ENCODE results near the gene SPATS2L. TPM values are rescaled to one million over a fixed set of nuclear protein-coding genes. Genes with fewer than 3 reads are reported as not detected.

Gene SPATS2L
- polyA plus RNA-seq, 1 of the 3 experiments (the other 2 are of a cell fraction), result 86.8 TPM

DNA sequence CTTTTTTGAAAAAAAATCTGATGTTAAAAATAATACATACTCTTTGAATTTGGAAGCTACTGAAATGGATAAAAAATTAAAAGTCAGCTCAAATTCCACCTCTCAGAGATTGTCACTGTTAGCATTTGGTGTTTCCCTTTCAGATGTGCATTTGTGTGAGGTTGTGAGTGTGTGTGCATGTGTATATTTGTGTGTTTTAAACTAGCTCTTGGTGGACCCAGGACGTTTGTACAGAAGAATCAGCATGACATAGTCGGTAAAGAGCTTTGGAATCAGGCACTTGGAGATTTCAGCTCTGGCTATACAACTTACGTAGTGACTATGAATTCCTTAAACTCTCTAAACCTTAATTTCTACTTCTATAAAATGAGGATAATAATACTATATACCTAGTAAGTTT is 14.5 kb downstream of the SPATS2L start:
- Histone ChIP-seq H3F3A (replicated peaks; ENCODE audit: insufficient read depth) (peaks cover 10% of the 10 kb centered on the region), H3K4me2 (no peak overlapping the region), H3K27ac (ENCODE audit: low read depth in 2 of 2, low read length in 1 of 2) (no peak overlapping the region), H3K27me3 (ENCODE audit: insufficient read depth) (no peaks in the 10 kb centered on the region), H3K36me3 (replicated peaks in 1 of 2; ENCODE audit: control insufficient read depth in 1 of 2, insufficient read depth in 2 of 2, low read length in 1 of 2) (peaks cover 0 to 2% of the 10 kb centered on the region in 2 experiments), H3K4me1 (ENCODE audit: control insufficient read depth in 1 of 2, insufficient read depth in 2 of 2, low read depth in 1 of 2, low read length in 1 of 2) (peaks cover 0 to 22% of the 10 kb centered on the region in 2 experiments; a peak in 3 of 4 replicates), H4K20me1 (ENCODE audit: insufficient read depth) (peaks cover 53% of the 10 kb centered on the region), H3K9me3 (no peaks in the 10 kb centered on the region), H3K4me3 (ENCODE audit: low read depth in 2 of 2, low read length in 1 of 2) (no peak overlapping the region), H3K79me2 (ENCODE audit: insufficient read depth) (peaks cover 100% of the 10 kb centered on the region), H3K9ac (no peak overlapping the region), H3K9me2 (no peaks in the 10 kb centered on the region), H2AFZ (ENCODE audit: low read depth) (no peak overlapping the region)
- ChIA-PET POLR2A (interaction anchor here (0.6 to 0.7 kb wide), 2 partner anchors 16 to 17 kb away, joined by 3 read pairs; no protein-coding TSS in a partner anchor), CTCF (interaction anchor here (0.6 to 1.3 kb wide), 4 partner anchors 12 to 865 kb away, joined by 3 to 5 read pairs (median 3); no protein-coding TSS in a partner anchor)
- no peak for DNase-seq
- WGBS (ENCODE audit: low lambda C conversion rate), result 90% methylated on average over 3 of the region's 3 CpGs
- TF ChIP-seq TCF12 (IDR thresholded peaks at IDR 0.05), result no peak
- no peak for TF ChIP-seq SIN3A (IDR thresholded peaks at IDR 0.05; ENCODE audit: borderline replicate concordance, low read depth, low read length)
- TF ChIP-seq FOSL2 (IDR thresholded peaks at IDR 0.05; ENCODE audit: borderline replicate concordance, low read depth), result no peak

DNA sequence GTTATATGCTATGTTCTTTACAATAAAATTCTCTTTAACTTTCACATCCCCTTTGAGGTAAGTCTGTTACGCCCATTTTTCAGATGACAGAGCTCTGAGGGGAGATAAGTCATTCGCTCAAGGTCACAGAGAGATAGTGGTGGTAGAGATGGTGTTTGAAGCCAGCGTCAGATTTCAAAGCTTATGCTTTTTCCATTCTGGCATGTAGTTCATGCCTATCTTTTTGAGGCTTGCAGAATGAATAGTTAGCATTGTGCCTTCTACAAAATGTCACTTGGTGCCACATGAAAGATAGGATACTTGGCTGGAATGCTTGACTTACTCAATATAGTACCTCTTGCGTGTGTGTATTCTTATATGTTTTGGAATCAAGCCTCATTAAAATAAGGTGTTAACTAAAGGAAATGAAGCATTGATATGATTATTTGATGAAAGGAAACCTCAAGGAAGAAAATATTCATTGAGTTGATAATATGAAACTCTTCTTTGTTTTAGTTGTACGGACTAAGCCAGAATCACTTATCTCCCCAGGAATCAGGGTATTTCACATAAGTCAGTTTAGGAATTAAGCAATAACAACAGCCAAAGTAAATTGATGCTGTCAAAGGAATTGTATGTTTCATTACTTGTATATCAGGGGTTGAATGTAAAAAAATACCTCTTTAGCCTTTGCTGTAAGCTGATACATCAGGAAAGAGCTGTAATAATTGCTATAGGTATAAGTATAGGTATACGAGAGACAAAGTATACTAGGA is 15.5 kb downstream of the SPATS2L start:
- Histone ChIP-seq H3K4me3 (ENCODE audit: low read depth in 2 of 2, low read length in 1 of 2) (no peak overlapping the region), H3K27ac (ENCODE audit: low read depth in 2 of 2, low read length in 1 of 2) (no peak overlapping the region)

More for the DNA sequence above, 15.5 kb downstream of the SPATS2L start:
- CTCF ChIA-PET, result interaction anchor here (1.3 kb wide), 1 partner anchor 159 kb away, joined by 3 read pairs; no protein-coding TSS in a partner anchor
- Histone ChIP-seq H4K20me1 (ENCODE audit: insufficient read depth) (peaks cover 55% of the 10 kb centered on the region), H3F3A (replicated peaks; ENCODE audit: insufficient read depth) (peaks cover 10% of the 10 kb centered on the region), H3K9ac (no peak overlapping the region), H3K79me2 (ENCODE audit: insufficient read depth) (peaks cover 100% of the 10 kb centered on the region), H3K4me1 (ENCODE audit: control insufficient read depth in 1 of 2, insufficient read depth in 2 of 2, low read depth in 1 of 2, low read length in 1 of 2) (peaks cover 0 to 22% of the 10 kb centered on the region in 2 experiments; a peak in 3 of 4 replicates), H3K27me3 (ENCODE audit: insufficient read depth) (no peaks in the 10 kb centered on the region), H3K9me3 (no peaks in the 10 kb centered on the region), H3K36me3 (replicated peaks in 1 of 2; ENCODE audit: control insufficient read depth in 1 of 2, insufficient read depth in 2 of 2, low read length in 1 of 2) (peaks cover 0 to 4% of the 10 kb centered on the region in 2 experiments), H2AFZ (ENCODE audit: low read depth) (no peak overlapping the region), H3K9me2 (no peaks in the 10 kb centered on the region), H3K4me2 (no peak overlapping the region)
- POLR2A ChIA-PET, result no interaction called here
- WGBS (ENCODE audit: low lambda C conversion rate), result 93% methylated on average over 6 of the region's 6 CpGs
- TF ChIP-seq FOXJ3 (CRISPR knock-in tag; IDR thresholded peaks at IDR 0.05), result no peak
- TF ChIP-seq EP300 (IDR thresholded peaks at IDR 0.05; ENCODE audit: borderline replicate concordance in 1 of 2, low read depth in 1 of 2, low read length in 1 of 2), result no peak
- TF ChIP-seq, protein P1, sequence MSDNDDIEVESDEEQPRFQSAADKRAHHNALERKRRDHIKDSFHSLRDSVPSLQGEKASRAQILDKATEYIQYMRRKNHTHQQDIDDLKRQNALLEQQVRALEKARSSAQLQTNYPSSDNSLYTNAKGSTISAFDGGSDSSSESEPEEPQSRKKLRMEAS (IDR thresholded peaks at IDR 0.05; ENCODE audit: low read depth), result no peak
- no peak for TF ChIP-seq CTCF (IDR thresholded peaks at IDR 0.05)
- TF ChIP-seq FOSL2 (IDR thresholded peaks at IDR 0.05; ENCODE audit: borderline replicate concordance, low read depth), result no peak
- no peak for DNase-seq
